Heart left ventricle (tissue), 13 donors: ENCODE results near the gene AFDN.

Source experiments
- CTCF ChIP-seq, 12 donors: fragments of 200-600 bp; sonication (generic) in 4 of 12; IDR thresholded peaks; one replicate each; pipeline versions ENCODE4 v1.5.0 to v1.8.0; 2018 to 2022; ENCODE audit warnings: antibody characterized with exemption in 12 of 12, mild to moderate bottlenecking in 5 of 12
- POLR2A ChIP-seq, 2 donors: fragments of 450-650 bp; IDR thresholded peaks; one replicate each; pipeline ENCODE4 v1.6.1; 2017; ENCODE audit warnings: antibody characterized with exemption in 2 of 2, mild to moderate bottlenecking in 2 of 2, moderate library complexity in 2 of 2
- donor health status: ischemic (EF 13 %, LVEDD 7.1; RV severe dilation, severe dysfunction).
- donor health status: DM: no; HTN: yes; CAD: no.
- donor health status: DM: no; HTN: no; CAD: no.
- donor health status: ischemic (EF 25% LVEDD 6.9; RV normal size, moderate dysfunction).
- donor health status: ischemic (EF 25% LVEDD 5.7; RV mildly dilated, moderate dysfunction).
- donor health status: ischemic (EF 35%, LVEDD 5.7; RV mildly dilated, moderate dysfunction).
- donor health status: nonischemic (EF 11% LVEDD 7.7; RV severe dilation, severe dysfunction).
- donor health status: DM: yes; HTN: yes; CAD: no.
- donor health status: PGD.
- donor health status: ischemic (EF 29% LVEDD 5.4; RV normal size, mild dysfunction).
- donor health status: nonischemic (EF 23%, LVEDD 6.1; RV moderate dilation, normal function).

- no peak for TF ChIP-seq CTCF (IDR thresholded peaks at IDR 0.05)
- no peak for TF ChIP-seq POLR2A (IDR thresholded peaks at IDR 0.05)
These were observed 11.6 kb downstream of the AFDN start for GRCh38 chr6:167838207-167838748.
